Fibroblast of mammary gland (primary cell): ENCODE results near the gene ANKH.

Source experiments
- DNase-seq: peaks from one replicate; pipeline ENCODE4 v3.0.0-alpha.2; 2010; ENCODE audit warnings: low read depth
- H3K4me3 ChIP-seq: 2 replicates; pipeline ENCODE4 v1.5.1; 2011; ENCODE audit warnings: low read depth, mild to moderate bottlenecking, low read length, moderate library complexity; ENCODE audit not compliant: control insufficient read depth
- TF ChIP-seq, protein P1 (sequence below): conservative IDR thresholded peaks from 2 replicates; pipeline ENCODE4 v1.5.1; 2011; ENCODE audit warnings: low read depth, low read length, inconsistent platforms; ENCODE audit not compliant: control insufficient read depth, insufficient read depth

Gene ANKH

DNA sequence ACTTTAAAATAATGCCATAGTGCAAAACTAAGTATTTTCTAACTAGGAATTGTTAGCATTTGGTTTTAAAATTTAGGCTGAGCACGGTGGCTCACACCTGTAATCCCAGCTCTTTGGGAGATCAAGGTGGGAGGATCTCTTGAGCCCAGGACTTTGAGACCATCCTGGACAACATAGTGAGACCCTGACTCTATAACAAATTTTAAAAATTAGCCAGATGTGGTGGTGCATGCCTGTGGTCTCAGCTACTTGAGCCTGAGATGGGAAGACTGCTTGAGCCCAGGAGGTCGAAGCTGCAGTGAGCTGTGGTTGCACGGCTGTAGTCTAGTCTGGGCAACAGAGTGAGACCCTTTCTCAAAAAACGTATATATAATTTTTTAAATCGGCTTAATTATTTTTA, 202.2 kb downstream of the ANKH start:
- TF ChIP-seq, protein P1, sequence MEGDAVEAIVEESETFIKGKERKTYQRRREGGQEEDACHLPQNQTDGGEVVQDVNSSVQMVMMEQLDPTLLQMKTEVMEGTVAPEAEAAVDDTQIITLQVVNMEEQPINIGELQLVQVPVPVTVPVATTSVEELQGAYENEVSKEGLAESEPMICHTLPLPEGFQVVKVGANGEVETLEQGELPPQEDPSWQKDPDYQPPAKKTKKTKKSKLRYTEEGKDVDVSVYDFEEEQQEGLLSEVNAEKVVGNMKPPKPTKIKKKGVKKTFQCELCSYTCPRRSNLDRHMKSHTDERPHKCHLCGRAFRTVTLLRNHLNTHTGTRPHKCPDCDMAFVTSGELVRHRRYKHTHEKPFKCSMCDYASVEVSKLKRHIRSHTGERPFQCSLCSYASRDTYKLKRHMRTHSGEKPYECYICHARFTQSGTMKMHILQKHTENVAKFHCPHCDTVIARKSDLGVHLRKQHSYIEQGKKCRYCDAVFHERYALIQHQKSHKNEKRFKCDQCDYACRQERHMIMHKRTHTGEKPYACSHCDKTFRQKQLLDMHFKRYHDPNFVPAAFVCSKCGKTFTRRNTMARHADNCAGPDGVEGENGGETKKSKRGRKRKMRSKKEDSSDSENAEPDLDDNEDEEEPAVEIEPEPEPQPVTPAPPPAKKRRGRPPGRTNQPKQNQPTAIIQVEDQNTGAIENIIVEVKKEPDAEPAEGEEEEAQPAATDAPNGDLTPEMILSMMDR: no peak
- no peak overlapping the region for H3K4me3 ChIP-seq
- no peak for DNase-seq

DNA sequence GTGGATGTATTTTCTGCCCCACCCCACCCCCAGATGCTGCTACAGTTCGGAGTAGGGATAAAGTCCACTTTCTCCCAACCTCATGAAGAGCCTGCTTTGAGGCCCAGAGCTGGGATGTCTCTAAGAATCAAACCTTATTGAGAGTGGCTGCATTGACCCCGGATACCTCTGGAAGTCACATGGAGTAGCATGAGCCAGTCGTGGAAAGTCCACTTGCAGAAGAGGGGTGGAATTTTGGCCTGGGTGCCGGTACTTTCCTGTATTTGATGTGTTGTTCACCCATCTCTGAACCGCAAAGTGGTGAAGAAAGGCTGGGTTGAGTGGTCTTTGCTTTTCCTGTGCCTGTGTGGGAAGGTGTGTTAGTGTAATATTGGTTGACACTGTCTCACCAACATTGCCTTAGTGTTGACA, 203.4 kb downstream of the ANKH start:
- no peak overlapping the region for H3K4me3 ChIP-seq
- no peak for DNase-seq
- TF ChIP-seq, protein P1: no peak

DNA sequence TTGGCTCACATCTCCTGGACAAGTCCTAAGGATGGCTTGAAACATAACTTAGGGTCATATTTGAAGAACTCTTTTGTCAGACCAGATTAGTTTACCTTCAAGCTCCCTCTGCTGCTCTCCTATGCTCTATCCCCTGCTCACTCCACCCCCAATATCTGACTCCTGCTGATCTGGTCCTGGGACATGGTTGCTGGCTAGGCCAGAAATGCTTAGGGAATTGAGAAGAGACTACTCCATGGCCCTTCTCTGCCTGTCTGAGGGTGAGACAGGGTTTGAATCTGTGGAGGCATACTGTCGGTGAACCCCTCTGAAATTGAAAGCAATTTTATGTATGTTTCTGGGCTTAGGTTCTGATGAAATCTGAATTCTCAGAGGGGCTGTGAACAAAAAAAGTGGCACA, 203.8 kb downstream of the ANKH start:
- H3K4me3 ChIP-seq: no peak overlapping the region
- TF ChIP-seq, protein P1: no peak
- no peak for DNase-seq

DNA sequence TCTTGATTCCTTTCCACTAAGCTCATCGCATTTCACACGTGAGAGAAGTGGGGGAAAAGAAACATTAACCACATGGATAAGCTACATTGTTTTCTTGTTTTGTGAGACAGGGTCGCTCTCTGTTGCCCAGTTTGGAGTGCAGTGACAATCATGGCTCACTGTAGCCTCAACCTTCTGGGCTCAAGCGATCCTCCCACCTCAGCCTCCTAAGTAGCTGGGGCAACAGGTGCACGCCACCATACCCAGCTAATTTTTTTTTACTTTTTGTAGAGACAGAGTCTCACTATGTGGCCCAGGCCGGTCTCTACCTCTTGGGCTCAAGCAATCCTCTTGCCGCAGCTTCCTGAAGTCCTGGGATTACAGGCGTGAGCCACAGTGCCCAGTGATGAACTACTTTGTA, 204.3 kb downstream of the ANKH start:
- no peak for DNase-seq
- TF ChIP-seq, protein P1: no peak

DNA sequence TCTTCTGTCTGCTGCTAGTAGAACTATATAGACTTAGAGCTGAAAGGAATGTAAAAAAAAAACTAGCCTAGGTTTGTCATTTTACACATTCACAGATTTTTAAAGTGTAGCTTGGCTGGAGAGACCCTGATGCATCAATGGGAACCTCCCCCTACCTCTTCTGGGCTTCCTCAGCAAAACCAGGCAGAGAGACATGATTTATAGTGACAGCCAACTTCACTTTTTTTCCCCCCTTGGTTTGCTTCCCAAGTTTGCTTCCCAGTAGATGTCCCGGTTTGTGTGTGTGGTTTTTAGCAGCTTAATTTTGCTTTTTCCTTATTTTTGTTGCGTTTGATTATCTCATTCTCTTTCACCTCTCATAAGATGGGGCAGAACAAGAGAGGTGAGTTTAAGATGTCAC, 205.2 kb downstream of the ANKH start:
- TF ChIP-seq, protein P1: no peak
- no peak for DNase-seq
- H3K4me3 ChIP-seq: peak overlapping the region; percentile 57

More for the DNA sequence above, 204.3 kb downstream of the ANKH start:
- H3K4me3 ChIP-seq: no peak overlapping the region

DNA sequence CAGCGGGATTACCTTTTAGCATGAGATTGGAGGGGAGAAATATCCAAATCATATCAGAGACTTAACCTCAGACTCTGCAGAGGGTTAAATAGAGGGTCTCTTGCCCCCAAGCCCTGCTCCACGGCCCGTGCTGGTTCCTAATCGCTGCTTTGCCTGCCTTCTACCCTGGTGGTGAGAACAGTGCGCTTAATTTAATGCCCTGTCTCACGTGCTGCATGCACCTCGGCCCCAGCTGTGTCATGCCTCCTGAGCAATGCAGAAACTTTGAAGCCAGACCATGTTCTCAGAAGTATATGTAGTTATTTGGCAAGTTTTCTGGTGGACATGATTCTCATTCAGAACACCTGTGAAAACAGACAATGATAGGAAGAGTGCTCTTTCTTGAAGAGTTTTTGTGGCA, 205.6 kb downstream of the ANKH start:
- peak; percentile 52 for DNase-seq
- TF ChIP-seq, protein P1: no peak
- peak overlapping the region; percentile 57 for H3K4me3 ChIP-seq
